ENCODE results near the gene FSTL1.

- no peak for TF ChIP-seq ZFX (IDR thresholded peaks at IDR 0.05)
- TF ChIP-seq CTCF (IDR thresholded peaks at IDR 0.05 in 2 of 3, conservative IDR thresholded peaks at IDR 0.05 in 1 of 3; ENCODE audit: borderline replicate concordance in 1 of 3, insufficient read depth in 1 of 3, low read depth in 2 of 3, low read length in 2 of 3) = no peak
- no peak for TF ChIP-seq ZNF274 (IDR thresholded peaks at IDR 0.05; ENCODE audit: low read depth, low read length)
- no peak for TF ChIP-seq MAX (IDR thresholded peaks at IDR 0.05)
- no peak for TF ChIP-seq TCF7L2 (IDR thresholded peaks at IDR 0.05; ENCODE audit: borderline replicate concordance, extremely low read depth, insufficient read depth, insufficient read length)
- no peak for TF ChIP-seq REST (IDR thresholded peaks at IDR 0.05; ENCODE audit: low read depth)
- no peak for TF ChIP-seq POLR2A (IDR thresholded peaks at IDR 0.05; ENCODE audit: borderline replicate concordance, extremely low read depth, insufficient read depth, insufficient read length)
- TF ChIP-seq CEBPB (IDR thresholded peaks at IDR 0.05; ENCODE audit: low read depth) = no peak
- TF ChIP-seq YY1 (IDR thresholded peaks at IDR 0.05; ENCODE audit: extremely low read depth, insufficient replicate concordance, low read depth, low read length) = no peak
Observed at GRCh38 chr3:120350401-120350941, 100.3 kb downstream of the FSTL1 start.

Data from HCT116 (cell line).